Liver (tissue), 9 donors: ENCODE data around the gene ACTR1A. TPM values are rescaled to one million over a fixed set of nuclear protein-coding genes. Genes with fewer than 3 reads are reported as not detected.

Experiments used
- DNase-seq: peaks from one replicate; pipeline ENCODE4 v3.0.0-alpha.2; 2017; ENCODE audit warnings: low spot score
- H3K27ac ChIP-seq, 2 donors: one replicate each; pipeline ENCODE4 v1.7.0; 2013; ENCODE audit warnings: inconsistent platforms in 2 of 2, low read length in 2 of 2, control low read depth in 1 of 2, low read depth in 1 of 2, mild to moderate bottlenecking in 1 of 2
- H3K27me3 ChIP-seq, 4 donors: one replicate each; pipeline versions ENCODE4 v1.6.1 to v1.7.0; 2013; ENCODE audit warnings: low read length in 3 of 4, inconsistent platforms in 1 of 4, mild to moderate bottlenecking in 1 of 4, moderate library complexity in 1 of 4; ENCODE audit not compliant: control insufficient read depth in 4 of 4, insufficient read depth in 4 of 4
- H3K36me3 ChIP-seq, 4 donors: one replicate each; pipeline versions ENCODE4 v1.6.1 to v1.7.0; 2013; ENCODE audit warnings: low read length in 3 of 4, mild to moderate bottlenecking in 3 of 4, low read depth in 1 of 4, moderate library complexity in 1 of 4; ENCODE audit not compliant: control insufficient read depth in 4 of 4, insufficient read depth in 3 of 4
- H3K4me1 ChIP-seq, 4 donors: one replicate each; pipeline versions ENCODE4 v1.6.1 to v1.7.0; 2013; ENCODE audit warnings: low read length in 3 of 4, mild to moderate bottlenecking in 3 of 4, moderate library complexity in 1 of 4; ENCODE audit not compliant: control insufficient read depth in 4 of 4, insufficient read depth in 4 of 4
- H3K4me3 ChIP-seq, 3 donors: one replicate each; pipeline versions ENCODE4 v1.6.1 to v1.7.0; 2013; ENCODE audit warnings: low read length in 3 of 3, control low read depth in 1 of 3, low read depth in 1 of 3, mild to moderate bottlenecking in 1 of 3
- H3K9ac ChIP-seq, 2 donors: one replicate each; pipeline ENCODE4 v1.7.0; 2013; ENCODE audit warnings: low read length in 2 of 2, mild to moderate bottlenecking in 2 of 2, moderate library complexity in 2 of 2, control low read depth in 1 of 2, low read depth in 1 of 2
- H3K9me3 ChIP-seq, 4 donors: one replicate each; pipeline versions ENCODE4 v1.6.1 to v1.7.0; 2013; ENCODE audit warnings: low read length in 3 of 4; ENCODE audit not compliant: control insufficient read depth in 4 of 4
- CTCF ChIP-seq: fragments of 150-350 bp; IDR thresholded peaks from 2 replicates; pipeline ENCODE4 v1.5.1; 2017; ENCODE audit warnings: improper control_type of control experiment, low read depth, low read length; ENCODE audit not compliant: missing input control
- EGR1 ChIP-seq, 2 donors: IDR thresholded peaks; 2 replicates each; pipeline ENCODE4 v1.6.1; 2016 to 2018; ENCODE audit warnings: antibody characterized with exemption in 2 of 2, low read depth in 2 of 2
- FOXA1 ChIP-seq: IDR thresholded peaks from 2 replicates; pipeline ENCODE4 v1.6.1; 2016; ENCODE audit warnings: antibody characterized with exemption
- FOXA2 ChIP-seq: IDR thresholded peaks from 2 replicates; pipeline ENCODE4 v1.6.1; 2016; ENCODE audit warnings: antibody characterized with exemption
- GABPA ChIP-seq, 2 donors: IDR thresholded peaks in 1 of 2; conservative IDR thresholded peaks in 1 of 2; 2 replicates each; pipeline ENCODE4 v1.6.1; 2016; ENCODE audit warnings: antibody characterized with exemption in 2 of 2, mild to moderate bottlenecking in 1 of 2, moderate library complexity in 1 of 2
- HNF4A ChIP-seq, 2 donors: conservative IDR thresholded peaks; 2 replicates each; pipeline ENCODE4 v1.6.1; 2016; ENCODE audit warnings: antibody characterized with exemption in 2 of 2, mild to moderate bottlenecking in 2 of 2
- HNF4G ChIP-seq: IDR thresholded peaks from 2 replicates; pipeline ENCODE4 v1.6.1; 2016; ENCODE audit warnings: antibody characterized with exemption
- JUND ChIP-seq, 2 donors: IDR thresholded peaks; 2 replicates each; pipeline ENCODE4 v1.6.1; 2016; ENCODE audit warnings: antibody characterized with exemption in 2 of 2
- NR2F2 ChIP-seq: IDR thresholded peaks from 2 replicates; pipeline ENCODE4 v1.6.1; 2016; ENCODE audit warnings: antibody characterized with exemption
- RAD21 ChIP-seq, 2 donors: IDR thresholded peaks; 2 replicates each; pipeline ENCODE4 v1.6.1; 2016; ENCODE audit warnings: antibody characterized with exemption in 2 of 2, mild to moderate bottlenecking in 2 of 2
- RXRA ChIP-seq, 2 donors: IDR thresholded peaks; 2 replicates each; pipeline ENCODE4 v1.6.1; 2017 to 2018; ENCODE audit warnings: antibody characterized with exemption in 2 of 2, mild to moderate bottlenecking in 1 of 2
- SP1 ChIP-seq: IDR thresholded peaks from 2 replicates; pipeline ENCODE4 v1.6.1; 2018; ENCODE audit warnings: antibody characterized with exemption, mild to moderate bottlenecking
- TAF1 ChIP-seq: conservative IDR thresholded peaks from 2 replicates; pipeline ENCODE4 v1.6.1; 2016; ENCODE audit warnings: antibody characterized with exemption, mild to moderate bottlenecking
- YY1 ChIP-seq: IDR thresholded peaks from 2 replicates; pipeline ENCODE4 v1.6.1; 2016; ENCODE audit warnings: antibody characterized with exemption, mild to moderate bottlenecking
- WGBS: extraction: QIAGEN DNeasy Blood & Tissue Kit; methylation state at CpG from one replicate; pipeline ENCODE4 v1.1.7; 2013; 5-methylcytosine and 5-hydroxymethylcytosine counted together
- polyA plus RNA-seq, 2 donors: library from polyadenylated mRNA; stranded (reverse) in 1 of 2; unstranded in 1 of 2; fragments of 200-250 nt in 1 of 2; fragments of >200 nt in 1 of 2; fragmentation: Nextera tagmentation in 1 of 2; extraction: Ambion mirVana in 1 of 2; gene quantifications; one replicate each; pipeline versions ENCODE4 v1.2.1 to v1.2.3, GENCODE V29; 2013 to 2015
- total RNA-seq, 2 donors: library from RNA; depleted of rRNA; stranded (reverse); fragments of >200 nt; gene quantifications; one replicate each; pipeline ENCODE4 v1.2.3, GENCODE V29; 2014
- TF ChIP-seq, protein P1 (sequence below): IDR thresholded peaks from 2 replicates; pipeline ENCODE4 v1.6.1; 2016; ENCODE audit warnings: antibody characterized with exemption
- TF ChIP-seq, protein P2 (sequence below): IDR thresholded peaks from 2 replicates; pipeline ENCODE4 v1.6.1; 2016; ENCODE audit warnings: antibody characterized with exemption
- TF ChIP-seq, protein P3 (sequence below): IDR thresholded peaks from 2 replicates; pipeline ENCODE4 v1.6.1; 2016; ENCODE audit warnings: antibody characterized with exemption
- TF ChIP-seq, protein P4 (sequence below): IDR thresholded peaks from 2 replicates; pipeline ENCODE4 v1.6.1; 2016; ENCODE audit warnings: antibody characterized with exemption, mild to moderate bottlenecking
- donor health status: healthy.
- donor health status: healthy.
- donor health status: healthy.
- donor health status: healthy.
- donor health status: healthy.

Gene ACTR1A
- total and polyA plus RNA-seq, 4 donors, result 24.5 to 51.9 (median 35.3) TPM

- H3K9me3 ChIP-seq, result no peaks in the 10 kb centered on the region
- no peaks in the 10 kb centered on the region for H3K27me3 ChIP-seq
- no peaks in the 10 kb centered on the region for H3K4me1 ChIP-seq
- H3K4me3 ChIP-seq, result no peak overlapping the region
- H3K36me3 ChIP-seq, result peaks cover 12 to 58% (median 45%) of the 10 kb centered on the region in 4 donors
- no peak for DNase-seq
- TF ChIP-seq, protein P1, sequence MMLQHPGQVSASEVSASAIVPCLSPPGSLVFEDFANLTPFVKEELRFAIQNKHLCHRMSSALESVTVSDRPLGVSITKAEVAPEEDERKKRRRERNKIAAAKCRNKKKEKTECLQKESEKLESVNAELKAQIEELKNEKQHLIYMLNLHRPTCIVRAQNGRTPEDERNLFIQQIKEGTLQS, result no peak
- no peak for TF ChIP-seq CTCF
- TF ChIP-seq, protein P2, sequence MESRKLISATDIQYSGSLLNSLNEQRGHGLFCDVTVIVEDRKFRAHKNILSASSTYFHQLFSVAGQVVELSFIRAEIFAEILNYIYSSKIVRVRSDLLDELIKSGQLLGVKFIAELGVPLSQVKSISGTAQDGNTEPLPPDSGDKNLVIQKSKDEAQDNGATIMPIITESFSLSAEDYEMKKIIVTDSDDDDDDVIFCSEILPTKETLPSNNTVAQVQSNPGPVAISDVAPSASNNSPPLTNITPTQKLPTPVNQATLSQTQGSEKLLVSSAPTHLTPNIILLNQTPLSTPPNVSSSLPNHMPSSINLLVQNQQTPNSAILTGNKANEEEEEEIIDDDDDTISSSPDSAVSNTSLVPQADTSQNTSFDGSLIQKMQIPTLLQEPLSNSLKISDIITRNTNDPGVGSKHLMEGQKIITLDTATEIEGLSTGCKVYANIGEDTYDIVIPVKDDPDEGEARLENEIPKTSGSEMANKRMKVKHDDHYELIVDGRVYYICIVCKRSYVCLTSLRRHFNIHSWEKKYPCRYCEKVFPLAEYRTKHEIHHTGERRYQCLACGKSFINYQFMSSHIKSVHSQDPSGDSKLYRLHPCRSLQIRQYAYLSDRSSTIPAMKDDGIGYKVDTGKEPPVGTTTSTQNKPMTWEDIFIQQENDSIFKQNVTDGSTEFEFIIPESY, result no peak
- TF ChIP-seq HNF4A (conservative IDR thresholded peaks at IDR 0.05), result no peak
- TF ChIP-seq YY1, result no peak
- TF ChIP-seq RXRA (IDR thresholded peaks at IDR 0.05), result no peak
- TF ChIP-seq FOXA1, result no peak
- TF ChIP-seq JUND (IDR thresholded peaks at IDR 0.05), result no peak
- no peak for TF ChIP-seq GABPA (IDR thresholded peaks at IDR 0.05 in 1 of 2, conservative IDR thresholded peaks at IDR 0.05 in 1 of 2)
- H3K27ac ChIP-seq, result no peak overlapping the region
- no peak overlapping the region for H3K9ac ChIP-seq
- 90% methylated on average over 9 of the region's 9 CpGs for WGBS
Measured at GRCh38 chr10:102480396-102480795, 22.1 kb downstream of the ACTR1A start.

DNA sequence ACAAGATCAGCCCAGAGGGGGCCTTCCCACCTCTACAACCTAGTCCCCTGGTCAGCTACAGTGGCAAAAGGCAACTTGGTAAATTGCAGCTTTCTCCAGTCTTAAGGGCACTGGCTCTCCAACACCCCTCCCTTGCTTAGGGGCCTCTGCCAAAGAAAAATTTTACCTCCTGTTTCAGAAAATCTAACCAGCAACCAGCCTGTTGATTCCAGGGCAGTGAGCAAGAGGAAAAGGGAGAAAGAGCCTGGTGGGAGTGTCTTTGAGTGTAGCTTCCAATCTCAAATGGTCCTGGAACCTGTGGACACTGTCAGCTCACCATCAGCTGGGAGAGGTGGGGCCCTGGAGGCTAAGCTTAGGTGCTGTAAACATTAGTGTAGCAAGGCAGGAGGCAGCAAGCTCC is 22.9 kb downstream of the ACTR1A start:
- H3K36me3 ChIP-seq, result peaks cover 7 to 50% (median 39%) of the 10 kb centered on the region in 4 donors
- no peak overlapping the region for H3K27ac ChIP-seq
- TF ChIP-seq FOXA1, result no peak
- TF ChIP-seq RAD21 (IDR thresholded peaks at IDR 0.05), result no peak
- no peak for TF ChIP-seq FOXA2
- TF ChIP-seq, protein P3, sequence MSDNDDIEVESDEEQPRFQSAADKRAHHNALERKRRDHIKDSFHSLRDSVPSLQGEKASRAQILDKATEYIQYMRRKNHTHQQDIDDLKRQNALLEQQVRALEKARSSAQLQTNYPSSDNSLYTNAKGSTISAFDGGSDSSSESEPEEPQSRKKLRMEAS, result no peak
- no peak for TF ChIP-seq SP1
- TF ChIP-seq, protein P4, sequence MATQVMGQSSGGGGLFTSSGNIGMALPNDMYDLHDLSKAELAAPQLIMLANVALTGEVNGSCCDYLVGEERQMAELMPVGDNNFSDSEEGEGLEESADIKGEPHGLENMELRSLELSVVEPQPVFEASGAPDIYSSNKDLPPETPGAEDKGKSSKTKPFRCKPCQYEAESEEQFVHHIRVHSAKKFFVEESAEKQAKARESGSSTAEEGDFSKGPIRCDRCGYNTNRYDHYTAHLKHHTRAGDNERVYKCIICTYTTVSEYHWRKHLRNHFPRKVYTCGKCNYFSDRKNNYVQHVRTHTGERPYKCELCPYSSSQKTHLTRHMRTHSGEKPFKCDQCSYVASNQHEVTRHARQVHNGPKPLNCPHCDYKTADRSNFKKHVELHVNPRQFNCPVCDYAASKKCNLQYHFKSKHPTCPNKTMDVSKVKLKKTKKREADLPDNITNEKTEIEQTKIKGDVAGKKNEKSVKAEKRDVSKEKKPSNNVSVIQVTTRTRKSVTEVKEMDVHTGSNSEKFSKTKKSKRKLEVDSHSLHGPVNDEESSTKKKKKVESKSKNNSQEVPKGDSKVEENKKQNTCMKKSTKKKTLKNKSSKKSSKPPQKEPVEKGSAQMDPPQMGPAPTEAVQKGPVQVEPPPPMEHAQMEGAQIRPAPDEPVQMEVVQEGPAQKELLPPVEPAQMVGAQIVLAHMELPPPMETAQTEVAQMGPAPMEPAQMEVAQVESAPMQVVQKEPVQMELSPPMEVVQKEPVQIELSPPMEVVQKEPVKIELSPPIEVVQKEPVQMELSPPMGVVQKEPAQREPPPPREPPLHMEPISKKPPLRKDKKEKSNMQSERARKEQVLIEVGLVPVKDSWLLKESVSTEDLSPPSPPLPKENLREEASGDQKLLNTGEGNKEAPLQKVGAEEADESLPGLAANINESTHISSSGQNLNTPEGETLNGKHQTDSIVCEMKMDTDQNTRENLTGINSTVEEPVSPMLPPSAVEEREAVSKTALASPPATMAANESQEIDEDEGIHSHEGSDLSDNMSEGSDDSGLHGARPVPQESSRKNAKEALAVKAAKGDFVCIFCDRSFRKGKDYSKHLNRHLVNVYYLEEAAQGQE, result no peak
- TF ChIP-seq CTCF, result no peak
- no peak for TF ChIP-seq RXRA (IDR thresholded peaks at IDR 0.05)
- TF ChIP-seq TAF1, result no peak
- no peak for TF ChIP-seq JUND (IDR thresholded peaks at IDR 0.05)
- TF ChIP-seq NR2F2, result no peak
- no peak for TF ChIP-seq GABPA (IDR thresholded peaks at IDR 0.05 in 1 of 2, conservative IDR thresholded peaks at IDR 0.05 in 1 of 2)
- no peak for TF ChIP-seq HNF4G
- TF ChIP-seq, protein P2, result no peak
- no peak for TF ChIP-seq EGR1 (IDR thresholded peaks at IDR 0.05; ENCODE audit: low read depth in 2 of 2)
- TF ChIP-seq, protein P1, result no peak
- TF ChIP-seq YY1, result no peak
- no peaks in the 10 kb centered on the region for H3K27me3 ChIP-seq
- no peak for DNase-seq
- H3K9ac ChIP-seq, result no peak overlapping the region
- no peaks in the 10 kb centered on the region for H3K9me3 ChIP-seq
- H3K4me3 ChIP-seq, result no peak overlapping the region
- no peaks in the 10 kb centered on the region for H3K4me1 ChIP-seq
